AG10803 (cell line): ENCODE results near the gene KCNJ2.

Experiments
- DNase-seq: peaks from one replicate; pipeline ENCODE4 v3.0.0; 2010; ENCODE audit warnings: low read depth
- H3K4me3 ChIP-seq: 2 replicates; pipeline ENCODE4 v1.5.1; 2011; ENCODE audit warnings: mild to moderate bottlenecking, low read length, control low read depth
- TF ChIP-seq, protein P1 (sequence below): conservative IDR thresholded peaks from 2 replicates; pipeline ENCODE4 v1.5.1; 2011; ENCODE audit warnings: mild to moderate bottlenecking, low read length, control low read depth, inconsistent platforms

Gene KCNJ2

DNA sequence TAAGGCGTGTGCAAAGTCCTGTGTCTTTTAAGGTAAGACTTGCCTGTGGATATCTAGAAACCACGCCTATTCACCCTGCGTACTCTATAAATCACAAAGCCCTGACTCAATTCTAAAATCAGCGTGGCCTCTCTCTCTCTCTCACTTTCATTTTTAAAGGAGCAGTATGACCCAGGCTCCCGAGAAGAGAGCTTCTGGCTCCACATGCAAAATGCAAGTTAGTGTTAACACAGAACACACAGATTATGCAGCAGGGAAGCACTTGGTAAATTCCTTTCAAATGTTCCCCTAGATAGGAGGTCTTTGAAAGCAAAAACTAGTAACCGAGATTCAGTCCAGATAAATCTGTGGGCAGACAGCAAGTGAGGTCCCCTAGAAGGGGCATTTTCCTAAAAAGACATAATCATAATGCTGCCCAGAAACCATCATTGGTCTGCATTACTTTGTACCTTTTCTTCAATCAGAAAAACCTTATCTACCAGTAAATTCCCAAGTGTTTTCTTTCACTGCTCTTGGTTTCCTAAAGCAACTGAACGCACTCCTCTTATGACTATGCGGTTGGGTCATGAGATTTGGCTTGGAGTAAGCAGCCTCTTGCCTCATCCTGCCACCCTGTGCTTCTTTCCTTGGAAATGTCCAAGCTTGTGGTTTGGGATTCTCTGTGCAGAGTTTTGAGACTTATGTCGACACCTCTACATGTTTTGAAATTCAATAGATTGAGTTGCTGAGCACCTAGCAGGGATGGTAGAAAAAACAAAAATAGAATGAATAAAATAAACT is 31.7 kb upstream of the KCNJ2 start:
- peak overlapping the region; percentile 52 for H3K4me3 ChIP-seq
- DNase-seq: peak; percentile 97
- TF ChIP-seq, protein P1, sequence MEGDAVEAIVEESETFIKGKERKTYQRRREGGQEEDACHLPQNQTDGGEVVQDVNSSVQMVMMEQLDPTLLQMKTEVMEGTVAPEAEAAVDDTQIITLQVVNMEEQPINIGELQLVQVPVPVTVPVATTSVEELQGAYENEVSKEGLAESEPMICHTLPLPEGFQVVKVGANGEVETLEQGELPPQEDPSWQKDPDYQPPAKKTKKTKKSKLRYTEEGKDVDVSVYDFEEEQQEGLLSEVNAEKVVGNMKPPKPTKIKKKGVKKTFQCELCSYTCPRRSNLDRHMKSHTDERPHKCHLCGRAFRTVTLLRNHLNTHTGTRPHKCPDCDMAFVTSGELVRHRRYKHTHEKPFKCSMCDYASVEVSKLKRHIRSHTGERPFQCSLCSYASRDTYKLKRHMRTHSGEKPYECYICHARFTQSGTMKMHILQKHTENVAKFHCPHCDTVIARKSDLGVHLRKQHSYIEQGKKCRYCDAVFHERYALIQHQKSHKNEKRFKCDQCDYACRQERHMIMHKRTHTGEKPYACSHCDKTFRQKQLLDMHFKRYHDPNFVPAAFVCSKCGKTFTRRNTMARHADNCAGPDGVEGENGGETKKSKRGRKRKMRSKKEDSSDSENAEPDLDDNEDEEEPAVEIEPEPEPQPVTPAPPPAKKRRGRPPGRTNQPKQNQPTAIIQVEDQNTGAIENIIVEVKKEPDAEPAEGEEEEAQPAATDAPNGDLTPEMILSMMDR: no peak

DNA sequence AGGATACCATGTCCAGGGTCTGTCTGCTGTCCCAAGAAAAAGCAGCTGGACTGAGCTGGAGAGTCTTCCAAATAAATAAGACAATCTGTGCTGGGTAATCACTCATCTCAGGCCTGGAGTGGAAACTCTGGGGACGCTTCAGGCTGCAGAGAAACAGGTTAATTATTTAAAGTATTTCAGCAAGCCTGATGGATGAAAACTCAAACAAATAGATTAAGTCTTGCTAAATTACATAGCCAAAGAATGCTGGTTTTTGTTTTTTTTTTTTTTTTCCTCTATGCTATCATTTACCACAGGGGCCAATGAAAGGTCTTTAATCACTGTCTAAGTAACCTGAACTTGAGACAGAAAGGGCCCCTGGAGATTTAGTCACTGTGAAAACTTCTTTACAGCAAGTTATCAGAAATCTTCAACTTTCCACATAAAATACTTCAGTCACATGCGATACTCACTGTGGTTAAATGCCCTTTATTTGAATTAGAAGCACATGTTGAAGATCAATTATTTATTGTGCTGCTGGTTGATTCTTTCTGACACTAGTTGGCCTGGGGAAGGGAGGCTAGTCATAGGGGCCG is 31.0 kb upstream of the KCNJ2 start:
- H3K4me3 ChIP-seq: no peak overlapping the region
- DNase-seq: peak; percentile 78
- TF ChIP-seq, protein P1: no peak

DNA sequence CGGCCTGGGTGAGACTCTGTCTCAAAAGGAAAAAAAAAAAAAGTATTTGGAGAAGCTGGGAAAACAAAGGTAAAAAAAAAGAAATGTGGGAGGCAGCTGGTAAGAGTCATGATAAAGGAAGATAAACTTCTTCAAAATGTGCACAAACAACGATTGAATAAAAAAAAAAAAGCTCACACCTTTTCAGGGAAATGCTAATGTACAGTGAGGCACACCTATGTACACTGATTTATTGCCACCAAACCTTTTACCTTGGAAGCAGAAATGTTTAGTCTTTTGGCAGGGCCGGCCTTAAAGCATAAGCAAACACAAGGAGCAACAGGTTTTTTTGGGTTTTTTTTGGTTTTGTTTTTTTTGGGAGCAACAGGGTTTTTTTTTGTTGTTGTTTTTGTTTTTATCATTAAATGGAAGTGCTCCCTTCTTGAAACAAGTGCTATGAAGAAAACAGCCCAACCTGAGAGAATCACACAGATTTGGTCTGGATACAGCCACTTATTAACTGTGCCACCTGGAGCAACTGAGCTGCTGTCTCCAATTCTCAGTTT is 29.8 kb upstream of the KCNJ2 start:
- no peak overlapping the region for H3K4me3 ChIP-seq
- TF ChIP-seq, protein P1: no peak
- no peak for DNase-seq

- no peak overlapping the region for H3K4me3 ChIP-seq
- TF ChIP-seq, protein P1: peak; percentile 71
- DNase-seq: peak; percentile 48
Observed at GRCh38 chr17:70144260-70144846, 25.0 kb upstream of the KCNJ2 start.

GRCh38 chr17:70153210-70153609 is 16.1 kb upstream of the KCNJ2 start:
- TF ChIP-seq, protein P1: no peak
- no peak for DNase-seq
- no peak overlapping the region for H3K4me3 ChIP-seq

- H3K4me3 ChIP-seq: no peak overlapping the region
- TF ChIP-seq, protein P1: no peak
- no peak for DNase-seq
Observed at GRCh38 chr17:70157151-70157550, 12.2 kb upstream of the KCNJ2 start.
